ENCODE results near the gene WDR81.
"Not testable (repeated sequence)": the region's sequence is repeated elsewhere in the genome, so short reads cannot be mapped to it uniquely, and the experiment has no call there.

Gene WDR81

DNA sequence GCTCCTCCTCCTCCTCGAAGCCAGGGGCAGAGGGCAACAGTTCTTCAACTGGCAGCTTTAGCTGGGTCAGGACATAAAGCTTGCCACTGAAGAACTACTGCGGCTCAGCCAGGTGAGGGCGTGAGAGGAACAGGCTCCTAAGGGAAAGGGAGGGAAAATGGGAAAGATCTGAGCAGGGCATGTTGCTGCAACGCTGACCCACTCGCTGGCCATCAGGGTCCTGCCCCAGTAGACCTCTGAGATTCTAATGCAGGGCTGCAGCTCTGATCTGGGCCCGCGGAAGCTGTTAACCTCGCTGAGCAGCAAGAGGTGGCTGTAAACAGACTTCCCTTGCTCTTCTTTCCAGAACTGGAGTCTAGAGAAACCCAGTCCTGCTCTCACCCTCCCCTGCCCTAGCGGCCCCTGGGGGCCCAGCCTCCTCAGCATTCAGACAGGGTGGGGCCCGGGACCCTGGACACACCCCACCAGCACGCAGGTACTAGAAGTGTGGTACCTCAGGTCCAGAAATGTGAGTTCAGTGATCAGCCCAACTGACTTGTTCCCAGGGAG is 10.6 kb upstream of the WDR81 start:
- DNase-seq, result no peak

GRCh38 chr17:1714427-1714979 is 10.0 kb upstream of the WDR81 start:
- no peak for DNase-seq

DNA sequence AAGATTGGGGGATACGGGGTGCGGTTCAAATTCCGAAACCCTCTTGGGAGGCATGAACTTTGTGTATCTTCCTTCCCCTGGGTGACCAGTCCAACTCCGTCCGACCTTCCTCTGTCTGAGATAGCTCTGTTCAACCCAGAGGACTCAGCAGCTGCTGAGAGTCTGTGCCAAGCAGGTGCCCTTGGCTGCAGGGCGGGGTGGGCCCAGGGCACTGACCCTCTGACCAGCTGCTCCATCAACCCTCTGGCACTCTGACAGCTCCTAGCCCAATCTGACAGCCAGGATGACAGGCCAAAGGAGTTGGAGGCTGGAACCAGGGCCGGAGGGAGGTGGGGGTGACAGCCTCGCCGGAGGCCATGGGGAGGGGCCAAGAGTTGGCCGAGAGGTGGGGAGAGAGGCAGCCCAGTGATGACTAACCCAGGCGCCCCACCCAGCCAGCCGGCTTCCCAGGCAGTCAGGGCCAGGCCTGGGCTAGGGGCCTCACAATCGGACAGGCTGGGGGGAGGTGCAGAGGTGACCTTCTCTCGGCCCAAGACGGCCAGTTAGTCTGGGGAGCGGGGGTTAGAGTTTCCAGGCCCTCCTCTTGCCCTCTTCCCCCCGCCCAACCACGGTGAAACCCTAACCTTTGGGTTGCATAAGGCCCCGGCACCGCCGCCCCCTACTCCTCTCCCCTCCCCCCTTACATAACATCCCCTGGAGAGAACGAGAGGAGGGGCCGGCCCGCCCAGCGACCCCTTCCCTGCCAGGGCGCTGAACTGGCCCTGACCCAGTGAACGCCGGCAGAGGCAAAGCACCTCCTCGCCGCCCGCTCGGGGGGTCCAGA is 9.3 kb upstream of the WDR81 start:
- DNase-seq, result peak; percentile 28

- no peak for DNase-seq
These were observed 8.8 kb upstream of the WDR81 start for GRCh38 chr17:1715803-1716075.

GRCh38 chr17:1716076-1716911 is 8.2 kb upstream of the WDR81 start:
- DNase-seq, result peak; percentile 100

GRCh38 chr17:1716912-1717695 is 7.4 kb upstream of the WDR81 start:
- peak; percentile 67 for DNase-seq

DNA sequence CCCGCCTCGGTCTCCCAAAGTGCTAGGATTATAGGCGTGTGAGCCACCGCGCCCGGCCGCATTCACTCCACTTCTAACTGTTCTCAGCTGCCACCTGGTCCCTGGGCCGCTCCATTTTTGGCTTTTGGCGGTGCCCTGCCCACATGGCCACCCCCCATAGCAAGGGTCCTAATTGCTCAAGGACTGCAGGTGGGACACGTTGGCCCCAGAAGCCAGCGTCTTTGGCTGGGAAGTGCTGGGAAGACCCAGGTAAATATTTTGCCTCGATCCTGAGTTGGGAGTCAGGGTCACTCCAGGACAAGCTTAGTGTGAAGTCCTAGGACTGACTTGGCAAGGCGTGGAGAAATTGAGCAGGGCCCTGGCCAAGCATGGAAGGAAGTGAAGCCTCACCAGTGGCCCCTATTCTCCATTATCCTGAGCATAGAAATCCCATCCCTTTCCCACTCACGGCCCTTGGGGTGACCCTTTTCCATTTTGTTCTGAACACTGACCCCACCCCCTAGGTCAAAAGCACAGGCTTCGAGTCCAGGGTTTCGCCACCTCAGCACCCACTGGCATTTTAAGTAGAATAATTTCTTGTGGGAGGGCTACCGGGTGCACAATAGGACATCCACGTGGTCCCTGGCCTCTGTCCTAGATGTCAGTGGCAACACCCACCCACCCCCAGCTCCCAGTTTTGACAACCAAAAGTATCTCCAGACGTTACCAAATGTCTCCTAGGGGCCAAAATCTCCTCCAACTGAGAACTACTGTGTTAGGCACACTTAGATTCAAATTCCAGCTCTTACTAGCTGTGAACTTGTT is 5.9 kb upstream of the WDR81 start:
- DNase-seq, result no peak

- DNase-seq, result peak; percentile 54
These were observed 3.6 kb upstream of the WDR81 start for GRCh38 chr17:1720856-1721386.

- DNase-seq, result not testable (repeated sequence)
These were observed 2.5 kb upstream of the WDR81 start for GRCh38 chr17:1722022-1722421.

DNA sequence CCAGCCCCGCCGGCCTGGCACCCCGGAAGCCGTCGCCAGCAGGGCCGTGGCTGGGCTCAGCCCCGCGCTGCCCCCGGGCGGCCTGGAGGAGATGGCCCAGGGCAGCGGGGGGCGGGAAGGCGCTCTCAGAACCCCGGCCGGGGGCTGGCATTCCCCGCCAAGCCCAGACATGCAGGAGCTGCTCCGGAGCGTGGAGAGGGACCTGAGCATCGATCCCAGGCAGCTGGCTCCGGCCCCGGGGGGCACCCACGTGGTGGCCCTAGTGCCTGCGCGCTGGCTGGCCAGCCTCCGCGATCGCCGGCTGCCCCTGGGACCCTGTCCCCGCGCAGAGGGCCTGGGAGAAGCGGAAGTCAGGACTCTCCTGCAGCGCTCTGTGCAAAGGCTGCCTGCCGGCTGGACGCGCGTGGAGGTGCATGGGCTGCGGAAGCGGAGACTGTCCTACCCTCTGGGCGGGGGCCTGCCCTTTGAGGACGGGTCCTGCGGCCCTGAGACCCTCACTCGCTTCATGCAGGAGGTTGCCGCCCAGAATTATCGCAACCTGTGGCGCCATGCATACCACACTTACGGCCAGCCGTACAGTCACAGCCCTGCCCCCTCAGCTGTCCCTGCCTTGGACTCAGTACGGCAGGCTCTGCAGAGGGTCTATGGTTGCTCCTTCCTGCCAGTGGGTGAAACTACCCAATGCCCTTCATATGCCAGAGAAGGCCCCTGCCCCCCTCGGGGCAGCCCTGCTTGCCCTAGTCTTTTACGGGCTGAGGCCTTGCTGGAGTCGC is 551 bp downstream of the WDR81 start:
- DNase-seq, result no peak

GRCh38 chr17:1725642-1726511 is 1.4 kb downstream of the WDR81 start:
- DNase-seq, result no peak

DNA sequence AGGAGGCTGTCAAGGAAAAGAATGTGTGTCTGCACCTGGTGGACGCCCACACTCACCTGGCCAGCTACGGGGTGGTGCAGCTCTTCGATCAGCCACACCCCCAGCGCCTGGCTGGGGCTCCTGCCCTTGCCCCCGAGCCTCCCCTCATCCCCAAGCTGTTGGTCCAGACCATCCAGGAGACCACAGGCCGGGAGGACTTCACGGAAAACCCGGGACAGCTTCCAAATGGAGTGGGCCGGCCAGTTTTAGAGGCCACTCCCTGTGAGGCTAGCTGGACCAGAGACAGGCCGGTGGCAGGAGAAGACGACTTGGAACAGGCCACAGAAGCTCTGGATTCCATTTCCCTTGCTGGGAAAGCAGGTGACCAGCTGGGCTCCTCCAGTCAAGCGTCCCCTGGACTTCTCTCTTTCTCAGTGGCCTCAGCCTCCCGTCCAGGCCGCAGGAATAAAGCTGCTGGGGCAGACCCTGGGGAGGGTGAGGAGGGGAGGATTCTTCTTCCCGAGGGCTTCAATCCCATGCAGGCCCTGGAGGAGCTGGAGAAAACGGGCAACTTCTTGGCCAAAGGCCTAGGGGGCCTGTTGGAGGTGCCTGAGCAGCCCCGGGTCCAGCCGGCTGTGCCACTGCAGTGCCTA is 2.2 kb downstream of the WDR81 start:
- DNase-seq, result no peak

GRCh38 chr17:1727258-1727789 is 2.8 kb downstream of the WDR81 start:
- DNase-seq, result no peak

DNA sequence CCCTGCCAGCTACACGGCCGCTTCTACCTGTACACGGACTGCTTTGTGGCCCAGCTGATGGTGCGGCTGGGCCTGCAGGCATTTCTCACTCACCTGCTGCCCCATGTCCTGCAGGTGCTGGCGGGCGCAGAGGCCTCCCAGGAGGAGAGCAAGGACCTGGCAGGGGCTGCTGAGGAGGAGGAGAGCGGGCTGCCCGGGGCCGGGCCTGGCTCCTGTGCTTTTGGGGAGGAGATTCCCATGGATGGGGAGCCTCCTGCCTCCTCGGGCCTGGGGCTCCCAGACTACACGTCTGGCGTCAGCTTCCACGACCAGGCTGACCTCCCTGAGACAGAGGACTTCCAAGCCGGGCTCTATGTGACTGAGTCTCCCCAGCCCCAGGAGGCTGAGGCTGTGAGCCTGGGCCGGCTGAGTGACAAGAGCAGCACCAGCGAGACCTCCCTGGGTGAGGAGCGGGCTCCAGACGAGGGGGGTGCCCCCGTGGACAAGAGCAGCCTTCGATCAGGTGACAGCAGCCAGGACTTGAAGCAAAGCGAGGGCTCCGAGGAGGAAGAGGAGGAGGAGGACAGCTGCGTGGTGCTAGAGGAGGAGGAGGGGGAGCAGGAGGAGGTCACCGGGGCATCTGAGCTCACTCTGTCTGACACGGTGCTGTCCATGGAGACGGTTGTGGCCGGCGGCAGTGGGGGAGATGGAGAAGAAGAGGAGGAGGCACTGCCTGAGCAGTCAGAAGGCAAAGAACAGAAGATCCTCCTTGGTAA is 3.5 kb downstream of the WDR81 start:
- DNase-seq, result no peak

DNA sequence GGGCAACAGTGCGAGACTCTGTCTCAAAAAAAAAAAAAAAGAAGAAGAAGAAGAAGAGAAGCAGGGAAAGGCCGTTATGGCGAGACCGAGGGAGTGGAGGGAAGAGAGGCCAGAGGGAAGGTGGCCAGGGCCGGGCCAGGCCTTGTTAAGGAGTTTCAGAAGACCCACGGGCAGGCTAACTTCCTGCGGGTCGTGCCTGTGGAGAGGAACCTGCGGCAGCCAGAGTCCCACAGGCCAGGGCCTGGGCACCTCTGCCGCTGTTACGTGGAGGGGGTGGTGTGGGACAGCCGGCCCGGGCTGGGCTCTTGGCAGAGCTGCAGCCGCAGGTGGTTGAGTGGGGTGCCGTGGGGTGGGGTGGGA is 5.4 kb downstream of the WDR81 start:
- DNase-seq, result no peak

DNA sequence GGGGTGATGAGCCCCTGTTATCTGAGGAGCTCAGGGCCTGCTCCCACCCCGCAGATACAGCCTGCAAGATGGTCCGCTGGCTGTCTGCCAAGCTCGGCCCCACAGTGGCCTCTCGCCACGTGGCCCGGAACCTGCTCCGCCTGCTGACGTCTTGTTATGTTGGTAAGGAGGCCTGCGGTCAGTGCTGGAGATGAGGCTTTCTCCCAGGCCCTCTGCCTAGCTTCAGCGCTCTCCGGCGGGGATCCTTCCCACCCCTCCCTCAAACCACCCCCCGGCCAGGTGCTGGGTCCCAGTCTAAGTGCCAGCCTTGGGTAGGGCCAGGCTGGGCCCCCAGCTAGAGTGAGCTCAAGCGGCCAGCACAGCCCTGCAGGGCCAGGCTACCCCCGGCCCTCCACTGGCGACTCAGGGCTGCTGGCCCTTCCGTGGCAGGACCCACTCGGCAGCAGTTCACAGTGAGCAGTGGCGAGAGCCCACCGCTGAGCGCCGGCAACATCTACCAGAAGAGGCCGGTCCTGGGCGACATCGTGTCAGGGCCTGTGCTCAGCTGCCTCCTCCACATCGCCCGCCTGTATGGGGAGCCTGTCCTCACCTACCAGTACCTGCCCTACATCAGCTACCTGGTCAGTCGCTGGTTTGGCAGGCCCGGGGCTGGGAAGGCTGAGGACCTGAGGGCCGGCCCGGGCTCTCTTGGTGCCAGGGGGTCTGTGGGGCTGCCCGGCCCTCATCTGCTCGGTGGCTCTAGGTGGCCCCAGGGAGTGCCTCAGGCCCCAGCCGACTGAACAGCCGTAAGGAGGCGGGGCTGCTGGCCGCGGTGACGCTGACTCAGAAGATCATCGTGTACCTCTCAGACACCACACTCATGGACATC is 6.1 kb downstream of the WDR81 start:
- DNase-seq, result no peak

DNA sequence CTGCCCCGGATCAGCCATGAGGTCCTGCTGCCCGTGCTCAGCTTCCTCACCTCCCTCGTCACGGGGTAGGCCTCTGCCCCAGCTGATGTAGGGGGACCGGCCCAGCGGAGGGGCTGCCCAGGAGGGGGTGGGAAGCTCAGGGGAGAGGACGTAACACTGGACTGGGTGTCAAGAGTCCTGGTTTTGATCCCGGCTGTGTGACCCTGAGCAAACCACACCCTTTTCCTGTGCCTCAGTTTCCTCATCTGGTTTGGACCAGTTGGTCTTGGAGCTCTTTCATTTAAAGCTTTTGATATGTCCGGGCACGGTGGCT is 6.6 kb downstream of the WDR81 start:
- DNase-seq, result no peak
